ENCODE results near the gene NSMCE4A.
"Not testable (repeated sequence)": the region's sequence is repeated elsewhere in the genome, so short reads cannot be mapped to it uniquely, and the experiment has no call there.

Gene NSMCE4A, protein sequence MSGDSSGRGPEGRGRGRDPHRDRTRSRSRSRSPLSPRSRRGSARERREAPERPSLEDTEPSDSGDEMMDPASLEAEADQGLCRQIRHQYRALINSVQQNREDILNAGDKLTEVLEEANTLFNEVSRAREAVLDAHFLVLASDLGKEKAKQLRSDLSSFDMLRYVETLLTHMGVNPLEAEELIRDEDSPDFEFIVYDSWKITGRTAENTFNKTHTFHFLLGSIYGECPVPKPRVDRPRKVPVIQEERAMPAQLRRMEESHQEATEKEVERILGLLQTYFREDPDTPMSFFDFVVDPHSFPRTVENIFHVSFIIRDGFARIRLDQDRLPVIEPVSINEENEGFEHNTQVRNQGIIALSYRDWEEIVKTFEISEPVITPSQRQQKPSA

DNA sequence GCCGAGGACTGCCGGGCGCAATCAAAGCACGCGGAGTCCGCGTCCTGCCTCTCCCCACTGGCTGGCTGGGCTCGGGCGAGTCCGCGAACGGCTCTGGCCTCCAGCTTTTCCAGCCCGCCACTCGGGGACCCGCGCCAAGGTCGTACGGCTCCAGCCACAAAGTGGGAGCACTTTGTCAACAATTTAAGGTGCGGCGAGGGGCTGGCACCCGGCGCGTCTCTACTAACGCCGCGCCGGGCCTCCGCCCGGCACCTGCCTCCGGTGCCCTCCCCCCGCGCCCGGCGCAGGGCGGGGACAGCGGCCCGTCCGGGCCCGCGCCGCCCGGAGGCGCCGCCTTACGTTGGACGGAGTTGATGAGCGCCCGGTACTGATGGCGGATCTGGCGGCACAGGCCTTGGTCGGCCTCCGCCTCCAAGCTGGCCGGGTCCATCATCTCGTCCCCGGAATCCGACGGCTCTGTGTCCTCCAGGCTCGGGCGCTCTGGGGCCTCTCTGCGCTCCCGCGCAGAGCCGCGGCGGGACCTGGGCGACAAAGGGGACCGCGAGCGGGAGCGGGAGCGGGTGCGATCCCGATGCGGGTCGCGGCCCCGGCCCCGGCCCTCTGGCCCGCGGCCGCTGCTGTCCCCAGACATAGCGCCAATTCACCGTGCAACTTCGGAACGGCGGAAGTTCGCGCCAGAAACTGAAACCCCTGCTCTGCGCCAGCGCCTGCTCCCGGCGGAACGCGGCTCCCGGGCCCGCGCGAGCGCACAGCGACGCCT is at the start of gene NSMCE4A:
Gene NSMCE4A (minus strand): TSS at position 683 of the 760 bp plus-strand sequence. CDS start 52 bp downstream, at position 631.
- in situ Hi-C loops (cut with MboI; ENCODE audit: low sequenced_read_pairs): no loop called here

DNA sequence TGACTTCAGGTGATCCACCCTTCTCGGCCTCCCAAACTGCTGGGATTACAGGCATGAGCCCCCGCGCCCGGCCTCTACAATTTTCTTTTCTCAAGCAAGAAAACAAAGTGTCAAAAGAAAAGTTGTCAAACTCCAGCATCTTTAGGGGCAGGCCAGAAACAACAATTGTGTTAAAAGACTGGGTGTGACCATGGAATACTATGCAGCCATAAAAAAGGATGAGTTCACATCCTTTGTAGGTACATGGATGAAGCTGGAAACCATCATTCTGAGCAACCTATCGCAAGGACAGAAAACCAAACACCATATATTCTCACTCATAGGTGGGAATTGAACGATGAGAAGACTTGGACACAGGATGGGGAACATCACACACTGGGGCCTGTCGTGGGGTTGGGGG is 48.2 kb upstream of the NSMCE4A start:
- in situ Hi-C loops (cut with MboI; ENCODE audit: low sequenced_read_pairs): not testable (repeated sequence)

DNA sequence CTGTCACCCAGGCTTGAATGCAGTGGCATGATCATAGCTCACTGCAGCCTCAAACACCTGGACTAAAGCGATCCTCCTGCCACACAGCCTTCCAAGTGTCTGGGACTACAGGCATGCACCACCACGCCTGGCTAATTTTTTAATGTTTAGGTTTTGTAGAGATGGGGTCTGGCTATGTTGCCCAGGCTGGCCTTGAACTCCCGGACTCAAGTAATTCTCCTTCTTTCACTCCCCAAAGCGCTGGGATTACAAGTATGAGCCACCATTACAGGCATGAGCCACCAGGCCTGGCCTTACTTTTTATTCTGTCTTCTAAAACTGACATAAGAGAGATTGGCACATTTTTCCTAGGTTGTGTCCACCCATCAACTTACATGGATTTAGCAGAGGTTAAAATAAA is 47.3 kb upstream of the NSMCE4A start:
- in situ Hi-C loops (cut with MboI; ENCODE audit: low sequenced_read_pairs): no loop called here

DNA sequence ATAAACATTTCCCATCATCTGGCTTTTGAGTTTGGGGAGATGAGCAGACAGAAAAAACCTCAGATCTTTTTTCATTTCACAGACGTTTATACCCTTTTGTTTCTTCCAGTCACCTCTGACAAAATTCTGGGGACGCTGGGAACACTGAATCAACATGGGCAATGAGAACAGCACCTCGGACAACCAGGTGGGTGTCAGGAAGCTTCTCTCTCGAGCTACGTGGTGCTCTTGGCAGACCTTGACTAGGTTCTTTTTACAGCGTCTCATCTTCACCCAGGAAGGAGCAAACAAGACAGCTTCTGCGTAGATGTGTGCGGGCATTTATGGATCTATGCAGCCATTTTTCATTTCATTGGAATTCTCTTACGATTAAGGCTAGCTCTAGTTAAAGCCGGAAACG is 46.8 kb upstream of the NSMCE4A start:
- in situ Hi-C loops (cut with MboI; ENCODE audit: low sequenced_read_pairs): no loop called here

DNA sequence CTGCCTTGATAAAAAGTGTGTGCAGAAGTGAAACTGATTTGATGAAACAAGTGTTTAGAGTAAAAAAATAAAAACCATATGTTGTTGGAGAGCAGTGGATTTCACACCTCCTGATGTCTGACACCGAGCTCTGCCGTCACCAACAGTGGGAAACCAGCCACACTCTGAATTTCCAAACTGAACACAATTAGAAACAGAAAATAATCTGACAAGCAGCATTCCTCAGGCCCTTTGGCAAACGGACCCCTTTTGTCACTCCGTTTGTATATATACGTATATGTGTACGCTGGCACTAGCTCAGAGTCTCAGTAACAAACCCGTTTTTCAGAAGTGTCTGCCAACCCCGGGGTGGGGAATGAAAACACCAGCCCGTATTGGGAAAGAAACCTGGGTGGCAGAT is 46.4 kb upstream of the NSMCE4A start:
- in situ Hi-C loops (cut with MboI; ENCODE audit: low sequenced_read_pairs): no loop called here

DNA sequence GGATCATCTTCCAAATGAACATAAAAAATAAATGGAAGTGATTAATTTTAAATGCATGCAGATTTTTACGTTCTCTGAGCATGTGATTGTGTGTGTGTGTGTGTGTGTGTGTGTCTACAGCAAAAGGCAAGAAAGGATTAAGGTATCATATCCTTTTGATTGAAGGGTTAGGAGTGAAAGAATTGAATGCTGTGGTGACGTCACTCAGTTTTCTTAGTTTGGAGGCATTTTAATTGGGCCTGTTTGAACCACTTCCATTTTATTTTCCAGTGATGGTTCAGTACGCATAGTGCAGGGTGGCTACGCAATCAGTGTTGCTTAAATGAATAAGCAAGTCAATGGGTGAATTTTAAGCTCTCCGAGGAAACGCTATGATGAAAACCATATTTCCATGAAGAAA is 45.2 kb upstream of the NSMCE4A start:
- in situ Hi-C loops (cut with MboI; ENCODE audit: low sequenced_read_pairs): no loop called here

DNA sequence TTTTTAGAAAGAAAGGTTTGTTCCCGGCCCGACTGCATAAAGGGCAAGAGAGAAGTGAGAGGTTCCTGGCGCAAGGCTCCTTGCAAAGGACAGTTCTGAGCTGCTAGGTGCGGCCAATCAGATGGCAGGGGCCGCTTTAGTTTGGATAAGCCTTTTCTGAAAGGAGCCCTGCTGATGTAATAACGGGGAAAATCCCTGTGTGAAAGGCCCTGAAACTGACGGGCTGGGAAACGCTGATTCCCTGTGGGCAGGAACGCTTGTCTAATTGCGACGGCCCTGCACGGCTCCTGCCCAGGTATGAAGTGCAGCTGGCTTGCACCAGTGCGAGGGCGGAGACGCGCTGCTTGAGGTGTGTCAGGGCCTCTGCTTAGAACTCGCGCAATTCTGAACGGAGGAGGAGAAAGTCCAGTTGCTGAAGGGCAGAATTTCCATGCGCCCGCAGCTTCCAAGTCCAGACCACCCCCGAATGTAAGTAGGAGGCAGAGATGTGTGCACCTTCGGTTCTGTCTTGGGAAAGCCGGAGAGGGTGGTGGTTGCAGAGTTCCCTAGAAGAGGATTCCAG is 44.5 kb upstream of the NSMCE4A start:
- in situ Hi-C loops (cut with MboI; ENCODE audit: low sequenced_read_pairs): no loop called here

DNA sequence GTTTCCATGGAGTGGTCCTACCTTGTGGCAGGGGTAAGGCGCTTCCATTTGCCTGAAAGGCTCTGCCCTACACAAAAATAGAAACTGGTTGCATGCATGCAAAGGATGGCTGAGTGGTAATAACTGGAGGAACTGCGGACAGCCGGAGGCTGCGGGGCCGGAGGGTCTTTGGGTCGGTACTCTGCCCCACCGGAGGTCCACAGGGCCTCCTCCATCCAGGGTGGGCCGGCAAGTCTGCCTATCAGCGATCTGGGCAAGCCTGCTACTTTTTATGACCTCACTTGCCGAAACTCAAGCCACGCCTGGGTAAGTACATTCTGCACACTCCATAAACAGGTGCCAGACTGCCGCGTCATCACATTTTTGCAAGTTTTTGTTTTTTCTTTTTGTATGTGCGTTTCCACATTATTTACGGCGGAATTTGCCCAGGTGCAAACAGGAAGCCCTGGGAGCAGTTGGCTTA is 44.0 kb upstream of the NSMCE4A start:
- in situ Hi-C loops (cut with MboI; ENCODE audit: low sequenced_read_pairs): no loop called here

DNA sequence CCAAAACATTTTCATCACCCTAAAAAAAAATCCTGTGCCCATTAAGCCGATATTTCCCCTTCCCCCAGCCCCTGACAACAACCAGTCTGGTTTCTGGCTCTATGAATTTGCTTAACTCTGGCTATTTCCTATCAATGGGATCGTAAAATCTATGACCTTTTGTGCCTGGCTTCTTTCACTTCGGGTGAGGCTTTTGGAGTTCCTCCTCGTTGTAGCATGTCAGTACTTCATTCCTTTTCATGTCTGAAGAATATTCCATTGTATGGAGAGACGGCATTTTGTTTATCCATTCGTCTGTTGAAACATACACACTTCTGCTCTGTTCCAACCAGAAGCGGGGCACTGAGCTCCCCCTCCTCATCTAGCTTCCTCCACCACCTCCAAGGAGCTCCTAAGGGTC is 43.5 kb upstream of the NSMCE4A start:
- in situ Hi-C loops (cut with MboI; ENCODE audit: low sequenced_read_pairs): no loop called here

DNA sequence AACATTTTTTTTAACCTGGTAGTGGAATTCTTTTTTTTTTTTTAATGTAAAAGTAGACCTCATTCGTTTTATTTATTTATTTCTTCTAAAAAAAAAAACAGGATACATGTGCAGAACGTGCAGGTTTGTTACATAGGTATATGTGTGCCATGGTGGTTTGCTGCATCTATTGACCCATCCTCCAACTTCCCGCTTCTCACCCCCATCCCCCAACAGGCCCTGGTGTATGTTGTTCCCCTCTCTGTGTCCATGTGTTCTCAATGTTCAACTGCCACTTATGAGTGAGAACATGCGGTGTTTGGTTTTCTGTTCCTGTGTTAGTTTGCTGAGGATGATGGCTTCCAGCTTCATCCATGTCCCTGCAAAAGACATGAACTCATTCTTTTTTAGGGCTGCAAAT is 42.9 kb upstream of the NSMCE4A start:
- in situ Hi-C loops (cut with MboI; ENCODE audit: low sequenced_read_pairs): not testable (repeated sequence)

DNA sequence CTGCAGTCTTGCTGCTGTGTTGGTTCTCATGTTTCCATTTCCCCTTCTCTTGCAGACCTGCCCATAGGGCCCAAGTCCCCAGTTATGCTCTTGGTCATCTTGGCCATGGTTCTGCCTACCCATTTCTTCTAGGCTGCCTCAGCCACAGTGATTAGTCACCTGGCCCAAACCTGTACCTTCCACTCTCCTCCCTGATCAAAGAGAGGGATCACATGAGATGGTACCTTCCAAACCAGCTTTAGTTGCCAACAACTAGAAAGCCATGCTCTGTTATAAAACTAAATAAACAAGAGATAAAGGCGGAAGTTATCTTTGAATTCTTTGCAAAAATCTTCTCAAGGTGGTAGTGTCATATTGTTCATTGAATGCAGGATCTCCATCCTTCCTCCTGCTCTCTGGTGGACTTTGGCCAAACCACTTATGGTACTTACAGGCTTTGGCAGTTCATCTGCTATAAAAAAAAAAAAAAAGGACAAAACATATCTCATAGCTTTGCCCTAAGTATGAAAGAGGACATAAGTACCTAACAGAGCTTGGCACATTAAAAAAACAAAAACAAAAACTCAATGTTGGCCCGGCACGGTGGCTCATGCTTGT is 39.7 kb upstream of the NSMCE4A start:
- in situ Hi-C loops (cut with MboI; ENCODE audit: low sequenced_read_pairs): no loop called here

DNA sequence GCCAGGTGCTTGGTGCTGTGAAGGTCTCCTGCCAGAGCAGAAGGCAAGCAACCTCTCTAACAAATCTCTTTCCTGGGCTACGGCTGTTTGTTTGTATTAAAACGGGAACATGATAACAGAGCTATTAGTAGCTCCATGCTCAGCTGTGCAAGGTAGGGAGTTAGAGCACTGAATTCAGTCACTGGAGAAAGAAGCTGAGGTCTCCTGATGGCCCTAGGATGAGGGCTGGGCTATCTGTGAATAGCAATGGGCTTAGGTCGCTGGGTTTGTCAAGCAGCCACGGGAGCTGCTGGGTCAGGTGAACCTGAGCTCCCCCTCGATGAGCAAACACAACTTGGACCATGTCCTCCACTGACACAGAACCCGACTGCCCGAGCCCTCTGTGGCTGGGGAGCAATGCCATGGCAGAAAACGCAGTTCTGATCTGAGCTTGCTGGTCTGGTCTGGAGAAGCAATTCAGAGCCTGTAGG is 38.3 kb upstream of the NSMCE4A start:
- in situ Hi-C loops (cut with MboI; ENCODE audit: low sequenced_read_pairs): no loop called here

DNA sequence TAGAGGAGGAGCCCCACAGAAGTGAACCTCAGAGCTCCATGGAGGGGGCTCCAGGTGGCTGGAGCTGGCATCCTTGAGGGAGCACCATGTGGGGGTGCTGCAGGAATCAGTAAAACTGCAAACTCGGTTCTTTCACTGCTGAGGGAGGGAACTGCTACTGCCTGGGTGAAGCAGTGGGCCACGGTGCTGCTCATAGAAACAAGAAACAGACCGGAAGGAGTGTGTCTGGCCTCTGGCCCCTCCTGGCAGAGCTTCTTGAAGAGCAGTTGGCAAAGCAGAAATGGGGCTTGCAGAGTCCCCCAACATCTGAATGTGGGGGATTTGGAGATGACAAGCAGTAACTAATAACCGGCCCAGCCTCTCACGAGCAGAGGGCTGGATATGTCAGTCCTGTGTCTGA is 37.7 kb upstream of the NSMCE4A start:
- in situ Hi-C loops (cut with MboI; ENCODE audit: low sequenced_read_pairs): no loop called here

DNA sequence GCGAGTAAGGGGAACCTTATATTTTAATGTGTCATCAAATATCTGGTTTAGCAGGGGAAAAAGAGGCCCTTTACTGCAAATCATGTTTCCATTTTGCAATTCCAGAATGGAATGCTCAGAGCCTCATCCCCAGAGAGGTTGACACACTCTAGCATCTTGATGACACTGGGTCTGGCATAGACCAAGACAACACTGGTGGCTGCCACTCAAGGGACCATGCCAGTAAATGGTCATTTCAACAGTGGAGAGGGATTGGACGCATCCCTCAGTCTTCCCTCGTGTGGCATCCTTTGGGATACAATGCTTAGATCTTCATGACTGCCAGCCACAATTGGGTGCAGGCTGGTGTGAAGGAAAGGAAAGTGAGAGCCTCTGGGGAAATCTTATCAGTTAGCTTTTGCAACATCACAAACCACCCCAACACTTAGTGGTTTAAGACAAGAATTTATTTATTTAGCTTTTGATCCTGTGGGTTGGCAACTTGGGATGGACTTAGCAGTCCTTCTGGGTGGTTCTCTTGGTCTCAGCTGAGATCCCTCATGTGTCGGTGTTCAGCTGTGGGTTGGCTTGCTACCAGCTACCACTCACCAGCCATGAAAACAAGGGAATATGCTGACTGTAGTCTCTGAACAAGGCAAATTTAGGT is 35.5 kb upstream of the NSMCE4A start:
- in situ Hi-C loops (cut with MboI; ENCODE audit: low sequenced_read_pairs): no loop called here

DNA sequence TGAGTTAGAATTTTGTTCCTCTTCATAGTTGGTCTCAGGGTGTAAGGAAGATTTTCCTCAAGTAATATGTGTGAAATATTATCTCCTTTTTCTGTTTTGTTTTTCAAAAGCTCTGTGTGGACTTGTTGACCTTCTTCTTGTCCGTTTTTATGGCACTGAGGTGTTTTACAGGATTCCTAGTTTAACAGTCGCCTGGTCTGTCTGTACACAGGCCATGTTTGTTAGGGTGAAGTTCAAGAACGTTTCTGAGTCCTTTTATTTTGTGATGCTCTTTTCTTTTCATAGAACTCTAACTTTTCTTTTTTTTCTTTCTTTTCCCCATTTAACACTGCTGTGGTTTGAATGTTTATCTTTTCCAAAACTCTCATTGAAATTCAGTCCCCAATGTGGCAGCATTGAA is 32.4 kb upstream of the NSMCE4A start:
- in situ Hi-C loops (cut with MboI; ENCODE audit: low sequenced_read_pairs): no loop called here

DNA sequence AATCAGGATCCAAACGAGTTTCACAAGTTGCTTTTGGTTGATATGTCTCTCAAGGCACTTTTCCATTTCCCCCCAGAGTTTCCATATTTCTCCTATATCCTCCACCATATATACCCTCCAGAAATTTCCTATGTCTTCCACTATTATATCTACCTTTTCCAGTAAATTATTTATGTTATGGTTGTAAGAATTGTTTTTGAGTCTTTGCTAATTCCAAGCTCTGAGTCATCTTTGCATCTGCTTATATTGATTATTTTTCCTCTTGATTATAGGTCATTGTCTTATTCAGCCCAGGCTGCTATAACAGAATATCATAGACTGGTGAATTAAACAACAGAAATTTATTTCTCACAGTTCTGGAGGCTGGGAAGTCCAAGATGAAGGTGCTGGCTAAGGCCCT is 26.7 kb upstream of the NSMCE4A start:
- in situ Hi-C loops (cut with MboI; ENCODE audit: low sequenced_read_pairs): no loop called here

DNA sequence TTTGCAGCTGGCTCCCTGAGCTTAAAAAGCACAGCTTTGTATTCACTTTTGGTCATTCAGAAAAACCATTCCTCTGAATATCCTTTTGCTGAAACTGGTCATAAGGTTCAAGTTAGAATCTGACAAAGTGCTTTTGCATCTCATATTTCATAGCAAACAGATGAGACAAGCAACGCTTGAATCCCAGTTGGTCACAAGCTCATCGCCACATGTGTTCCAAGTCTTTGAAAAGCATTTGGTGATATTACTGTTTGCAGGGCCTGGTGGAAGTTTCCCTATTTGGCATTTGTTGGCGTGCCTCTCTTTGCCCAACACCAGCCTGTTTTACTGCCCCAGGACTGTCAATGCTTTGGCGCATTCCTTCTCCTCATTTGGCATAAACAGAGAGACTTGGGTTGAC is 24.3 kb upstream of the NSMCE4A start:
- in situ Hi-C loops (cut with MboI; ENCODE audit: low sequenced_read_pairs): no loop called here

DNA sequence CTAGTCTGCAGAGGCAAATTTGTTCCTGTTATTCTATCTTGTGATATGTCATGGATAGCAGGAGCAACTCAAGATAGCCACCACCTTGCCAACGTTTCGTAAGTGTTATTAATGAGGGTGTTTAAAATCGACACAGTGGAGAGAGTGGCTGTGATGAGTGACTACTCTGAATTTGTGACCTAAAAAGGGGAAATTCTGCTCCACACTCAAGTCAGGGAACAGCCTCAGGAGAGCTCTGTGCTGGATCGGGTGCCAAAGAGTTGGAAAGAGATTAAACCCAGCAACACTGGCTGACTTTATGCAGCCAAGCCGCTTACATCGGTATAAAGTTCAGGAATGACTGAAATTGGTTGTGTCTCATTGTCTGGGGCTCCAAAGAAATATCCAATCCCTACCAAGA is 23.4 kb upstream of the NSMCE4A start:
- in situ Hi-C loops (cut with MboI; ENCODE audit: low sequenced_read_pairs): no loop called here

DNA sequence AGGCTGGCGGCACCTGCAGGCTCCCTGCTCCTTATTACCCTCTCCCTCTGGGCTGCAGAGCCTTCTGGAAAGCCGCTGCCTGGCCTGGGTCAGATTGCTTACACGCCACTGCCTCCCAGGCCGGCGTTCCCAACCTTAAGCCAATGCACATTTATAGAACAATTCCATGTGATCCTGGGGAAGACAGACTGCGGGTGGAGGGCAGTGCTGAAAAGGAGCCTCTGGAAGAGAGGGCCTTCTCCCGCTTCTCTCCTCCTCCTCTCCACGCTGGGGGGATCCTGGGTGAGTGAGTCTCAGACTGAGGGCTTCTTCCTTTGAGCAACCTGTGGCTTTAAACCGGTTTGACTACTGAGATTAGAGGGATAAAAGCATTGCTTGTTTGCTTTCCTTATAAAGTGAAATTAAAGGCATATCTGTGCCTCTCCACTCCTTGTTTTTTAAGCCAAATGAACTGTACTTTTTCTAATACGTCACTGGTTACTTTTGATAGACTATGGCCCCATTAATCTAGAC is 19.5 kb upstream of the NSMCE4A start:
- in situ Hi-C loops (cut with MboI; ENCODE audit: low sequenced_read_pairs): no loop called here

DNA sequence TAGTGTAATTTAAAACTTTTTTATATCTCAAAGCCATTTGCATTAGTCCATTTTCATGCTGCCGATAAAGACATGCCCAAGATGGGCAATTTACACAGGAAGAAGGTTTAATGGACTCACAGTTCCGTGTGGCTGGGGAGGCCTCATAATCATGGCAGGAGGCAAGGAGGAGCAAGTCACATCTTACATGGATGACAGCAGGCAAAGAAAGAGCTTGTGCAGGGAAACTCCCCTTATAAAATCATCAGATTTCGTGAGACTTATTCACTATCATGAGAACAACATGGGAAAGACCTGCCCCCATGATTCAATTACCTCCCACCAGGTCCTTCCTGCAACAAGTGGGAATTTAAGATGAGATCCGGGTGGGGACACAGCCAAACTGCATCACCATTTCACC is 16.7 kb upstream of the NSMCE4A start:
- in situ Hi-C loops (cut with MboI; ENCODE audit: low sequenced_read_pairs): not testable (repeated sequence)
